H1 (cell line): ENCODE data around the gene GBP4. TPM values are rescaled to one million over a fixed set of nuclear protein-coding genes. Genes with fewer than 3 reads are reported as not detected.

Source experiments
- CTCF ChIA-PET: fragments of 300-600 bp; sonication (Branson Sonifier 250); formaldehyde crosslinking; loops from one replicate; lab custom pipeline; 2021; ENCODE audit not compliant: partially characterized antibody; lab: Charles Lee
- POLR2A ChIA-PET: fragments of 300-600 bp; sonication (Branson Sonifier 250); formaldehyde crosslinking; loops from one replicate; lab custom pipeline; 2021; ENCODE audit warnings: inconsistent platforms; ENCODE audit not compliant: partially characterized antibody; lab: Charles Lee
- DNase-seq, 2 experiments: peaks; one replicate each; pipeline versions ENCODE4 v3.0.0 to v3.0.0-alpha.2; 2010 to 2022; ENCODE audit warnings: low spot score in 2 of 2, low read depth in 1 of 2, mixed read lengths in 1 of 2
- FAIRE-seq: peaks from 2 replicates; lab custom pipeline; 2011; peaks lifted over from hg19 to GRCh38; lab: Jason Lieb, UNC
- H2AFZ ChIP-seq: 2 replicates; pipeline ENCODE4 v1.8.1; 2012; ENCODE audit warnings: low read length, inconsistent platforms
- H2AK5ac ChIP-seq: 2 replicates; pipeline ENCODE4 v1.6.1; 2013; ENCODE audit warnings: low read depth, low read length
- H2BK120ac ChIP-seq: replicated peaks from 2 replicates; pipeline ENCODE3; 2013; ENCODE audit warnings: low read depth, low read length, inconsistent platforms
- H2BK12ac ChIP-seq: 2 replicates; pipeline ENCODE4 v1.6.1; 2013; ENCODE audit warnings: low read depth, low read length
- H2BK15ac ChIP-seq: 2 replicates; pipeline ENCODE4 v1.6.1; 2013; ENCODE audit warnings: low read length
- H2BK20ac ChIP-seq: 2 replicates; pipeline ENCODE4 v1.6.1; 2013; ENCODE audit warnings: low read length
- H2BK5ac ChIP-seq: 2 replicates; pipeline ENCODE4 v1.6.1; 2013; ENCODE audit warnings: low read depth, low read length
- H3K14ac ChIP-seq: 2 replicates; pipeline ENCODE4 v1.6.1; 2013; ENCODE audit warnings: inconsistent platforms; ENCODE audit not compliant: insufficient read length
- H3K18ac ChIP-seq: 2 replicates; pipeline ENCODE4 v1.6.1; 2013; ENCODE audit warnings: low read length; ENCODE audit errors: extremely low read depth
- H3K23ac ChIP-seq: 2 replicates; pipeline ENCODE4 v1.6.1; 2013; ENCODE audit warnings: inconsistent platforms; ENCODE audit not compliant: insufficient read length
- H3K23me2 ChIP-seq: 2 replicates; pipeline ENCODE4 v1.6.1; 2013; ENCODE audit warnings: low read depth, low read length
- H3K27ac ChIP-seq: 2 replicates; pipeline ENCODE4 v1.6.1; 2011; ENCODE audit warnings: low read depth, low read length, inconsistent platforms
- H3K27me3 ChIP-seq, 4 experiments: replicated peaks in 1 of 4; 1 replicate in 1 of 4; 2 replicates in 3 of 4; pipeline versions ENCODE4 v1.6.1 to v1.8.1; 2011 to 2013; ENCODE audit warnings: low read length in 3 of 4, mild to moderate bottlenecking in 3 of 4, inconsistent platforms in 2 of 4, mixed read lengths in 2 of 4, moderate library complexity in 1 of 4; ENCODE audit not compliant: control insufficient read depth in 3 of 4, insufficient read depth in 3 of 4; ENCODE audit errors: extremely low read depth in 1 of 4
- H3K36me3 ChIP-seq, 4 experiments: 2 replicates each; pipeline versions ENCODE4 v1.6.1 to v1.8.1; 2011 to 2013; ENCODE audit warnings: mild to moderate bottlenecking in 4 of 4, low read length in 3 of 4, moderate library complexity in 2 of 4, control low read depth in 1 of 4, inconsistent platforms in 1 of 4; ENCODE audit not compliant: insufficient read depth in 4 of 4, control insufficient read depth in 2 of 4
- H3K4ac ChIP-seq: replicated peaks from 2 replicates; pipeline ENCODE3; 2013; ENCODE audit warnings: low read length, low read depth, mixed read lengths, inconsistent platforms; ENCODE audit not compliant: insufficient read length
- H3K4me1 ChIP-seq, 4 experiments: replicated peaks in 1 of 4; 1 replicate in 1 of 4; 2 replicates in 3 of 4; pipeline versions ENCODE4 v1.6.1 to v1.8.1; 2011 to 2013; ENCODE audit warnings: low read length in 3 of 4, inconsistent platforms in 2 of 4, mixed read lengths in 1 of 4; ENCODE audit not compliant: insufficient read depth in 4 of 4, control insufficient read depth in 3 of 4
- H3K4me2 ChIP-seq, 2 experiments: 2 replicates each; pipeline versions ENCODE4 v1.6.1 to v1.8.1; 2011 to 2013; ENCODE audit warnings: low read depth in 2 of 2, low read length in 2 of 2, control low read depth in 1 of 2, inconsistent platforms in 1 of 2, mild to moderate bottlenecking in 1 of 2; ENCODE audit not compliant: insufficient read depth in 1 of 2
- H3K4me3 ChIP-seq, 4 experiments: fragments of 200-600, 300-600 bp in 1 of 4; sonication (generic), shearing (Covaris generic), sonication (Bioruptor Twin) in 1 of 4; 2 replicates each; pipeline versions ENCODE4 v1.5.1 to v1.8.1; 2011 to 2016; ENCODE audit warnings: low read length in 4 of 4, low read depth in 3 of 4, control low read depth in 2 of 4, inconsistent platforms in 2 of 4, mild to moderate bottlenecking in 2 of 4, mixed read lengths in 1 of 4, moderate library complexity in 1 of 4; ENCODE audit not compliant: insufficient read depth in 2 of 4; ENCODE audit errors: extremely low read depth in 1 of 4
- H3K56ac ChIP-seq: replicated peaks from 2 replicates; pipeline ENCODE3; 2013; ENCODE audit warnings: low read depth, mild to moderate bottlenecking, mixed read lengths, low read length, inconsistent platforms; ENCODE audit not compliant: insufficient read length
- H3K79me1 ChIP-seq: 2 replicates; pipeline ENCODE4 v1.6.1; 2013; ENCODE audit warnings: low read depth, low read length, control low read depth
- H3K79me2 ChIP-seq, 2 experiments: 2 replicates each; pipeline versions ENCODE4 v1.6.1 to v1.8.1; 2012 to 2013; ENCODE audit warnings: low read length in 2 of 2, mild to moderate bottlenecking in 2 of 2, inconsistent platforms in 1 of 2; ENCODE audit not compliant: insufficient read depth in 2 of 2, control insufficient read depth in 1 of 2
- H3K9ac ChIP-seq, 4 experiments: replicated peaks in 1 of 4; 1 replicate in 1 of 4; 2 replicates in 3 of 4; pipeline versions ENCODE4 v1.6.1 to v1.8.1; 2011 to 2013; ENCODE audit warnings: low read depth in 3 of 4, low read length in 3 of 4, control low read depth in 2 of 4, mild to moderate bottlenecking in 2 of 4, moderate library complexity in 2 of 4, inconsistent platforms in 1 of 4; ENCODE audit errors: extremely low read depth in 1 of 4
- H3K9me3 ChIP-seq, 2 experiments: 2 replicates each; pipeline versions ENCODE4 v1.6.1 to v1.8.1; 2012 to 2013; ENCODE audit warnings: mild to moderate bottlenecking in 2 of 2, moderate library complexity in 2 of 2, control low read depth in 1 of 2, inconsistent platforms in 1 of 2, low read depth in 1 of 2, low read length in 1 of 2, mixed read lengths in 1 of 2; ENCODE audit not compliant: insufficient read depth in 2 of 2
- H4K20me1 ChIP-seq, 2 experiments: replicated peaks in 1 of 2; 2 replicates each; pipeline versions ENCODE3 to v1.8.1; 2011 to 2013; ENCODE audit warnings: inconsistent platforms in 2 of 2, low read length in 2 of 2, mild to moderate bottlenecking in 1 of 2; ENCODE audit not compliant: insufficient read depth in 2 of 2, control insufficient read depth in 1 of 2
- H4K5ac ChIP-seq: 2 replicates; pipeline ENCODE4 v1.6.1; 2013; ENCODE audit warnings: low read length, low read depth, mixed read lengths, inconsistent platforms; ENCODE audit not compliant: insufficient read length
- H4K8ac ChIP-seq: 2 replicates; pipeline ENCODE4 v1.8.0; 2013; ENCODE audit warnings: mild to moderate bottlenecking, moderate library complexity, low read length, inconsistent platforms; ENCODE audit not compliant: insufficient read depth; ENCODE audit errors: extremely low read depth
- H4K91ac ChIP-seq: replicated peaks from 2 replicates; pipeline ENCODE3; 2013; ENCODE audit warnings: low read length, mixed read lengths, inconsistent platforms; ENCODE audit not compliant: insufficient read length
- ATF3 ChIP-seq: IDR thresholded peaks from 2 replicates; pipeline ENCODE4 v1.6.1; 2011; ENCODE audit warnings: low read depth, mild to moderate bottlenecking, low read length; ENCODE audit not compliant: insufficient read depth
- BACH1 ChIP-seq: IDR thresholded peaks from 2 replicates; pipeline ENCODE4 v1.6.1; 2012; ENCODE audit warnings: low read length, improper control_type of control experiment
- EZH2 ChIP-seq: fragments of 200-600 bp; sonication (generic); IDR thresholded peaks from 2 replicates; pipeline ENCODE4 v1.7.1; 2012; ENCODE audit warnings: low read depth, mild to moderate bottlenecking, moderate library complexity, low read length, inconsistent platforms; ENCODE audit not compliant: severe bottlenecking
- JUND ChIP-seq: IDR thresholded peaks from 2 replicates; pipeline ENCODE4 v1.6.1; 2011; ENCODE audit warnings: mild to moderate bottlenecking, improper control_type of control experiment, low read length
- KDM1A ChIP-seq: fragments of 200-600, 300-600 bp; sonication (generic); IDR thresholded peaks from 2 replicates; pipeline ENCODE4 v1.7.1; 2016; ENCODE audit warnings: mild to moderate bottlenecking, low read length, borderline replicate concordance
- NANOG ChIP-seq: IDR thresholded peaks from 2 replicates; pipeline ENCODE4 v1.6.1; 2011; ENCODE audit warnings: low read length, low read depth, mild to moderate bottlenecking, inconsistent platforms; ENCODE audit not compliant: insufficient read depth, poor library complexity, severe bottlenecking
- RAD21 ChIP-seq, 2 experiments: IDR thresholded peaks in 1 of 2; conservative IDR thresholded peaks in 1 of 2; 2 replicates each; pipeline ENCODE4 v1.6.1; 2011; ENCODE audit warnings: low read depth in 2 of 2, low read length in 2 of 2, improper control_type of control experiment in 1 of 2, inconsistent platforms in 1 of 2, mild to moderate bottlenecking in 1 of 2, moderate library complexity in 1 of 2
- SIX5 ChIP-seq: IDR thresholded peaks from 2 replicates; pipeline ENCODE4 v1.6.1; 2011; ENCODE audit warnings: mild to moderate bottlenecking, low read depth, low read length
- SP1 ChIP-seq: IDR thresholded peaks from 2 replicates; pipeline ENCODE4 v1.6.1; 2011; ENCODE audit warnings: low read depth, low read length
- SP4 ChIP-seq: IDR thresholded peaks from 2 replicates; pipeline ENCODE4 v1.6.1; 2012; ENCODE audit warnings: low read length, inconsistent platforms
- TAF1 ChIP-seq: IDR thresholded peaks from 2 replicates; pipeline ENCODE4 v1.6.1; 2011; ENCODE audit warnings: mild to moderate bottlenecking, low read depth, low read length
- USF2 ChIP-seq: IDR thresholded peaks from 2 replicates; pipeline ENCODE4 v1.6.1; 2011; ENCODE audit warnings: low read length, improper control_type of control experiment
- WGBS, 2 experiments: shearing (Covaris generic) in 1 of 2; methylation state at CpG; one replicate each; pipeline versions ENCODE4 v1.1.6 to v1.1.7; 2013 to 2015; ENCODE audit warnings: low lambda C conversion rate in 2 of 2, mixed read lengths in 2 of 2, inconsistent platforms in 1 of 2, low coverage in 1 of 2, missing lambda C conversion rate in 1 of 2; ENCODE audit not compliant: insufficient replicate concordance in 2 of 2, insufficient coverage in 1 of 2, insufficient read length in 1 of 2; ENCODE audit errors: extremely low coverage in 1 of 2, missing lambda C conversion rate in 1 of 2; 5-methylcytosine and 5-hydroxymethylcytosine counted together
- polyA plus RNA-seq, 7 experiments: library from polyadenylated mRNA; depleted of rRNA in 3 of 7; stranded (reverse) in 5 of 7; unstranded in 2 of 7; fragments of >200 nt in 5 of 7; fragments of 200-250 nt in 2 of 7; gene quantifications; 1 replicate in 5 of 7; 2 replicates in 1 of 7; 4 replicates in 1 of 7; pipeline versions ENCODE4 v1.2.1 to v1.2.3, GENCODE V29; 2011 to 2013; ENCODE audit warnings: missing spikeins in 2 of 7, mixed read lengths in 2 of 7
- total RNA-seq: library from RNA; stranded (reverse); fragmentation: NEBNext Ultra II Directional; extraction: Animal tissue kit (Norgen Biotek cat#: 25700); gene quantifications from 2 replicates; pipeline ENCODE4 v1.2.1, GENCODE V29; 2021

GBP4 gene
- total and polyA plus RNA-seq, 2 of the 8 experiments (the other 6 are each of a cell fraction or from before 2014, with no cell fraction given): 0.02 TPM; not detected in 1

GRCh38 chr1:89201106-89201794 is 2.5 kb upstream of the GBP4 start:
- Histone ChIP-seq H2AK5ac (no peak overlapping the region), H3K23me2 (no peaks in the 10 kb centered on the region), H3K23ac (no peak overlapping the region), H3K4ac (no peak overlapping the region), H2BK120ac (no peak overlapping the region), H2BK20ac (no peak overlapping the region), H3K4me3 (no peak overlapping the region), H3K27ac (no peak overlapping the region), H3K27me3 (no peaks in the 10 kb centered on the region), H3K4me1 (no peaks in the 10 kb centered on the region), H3K79me1 (no peaks in the 10 kb centered on the region), H4K20me1 (no peaks in the 10 kb centered on the region), H4K8ac (no peak overlapping the region), H3K4me2 (no peak overlapping the region), H3K9me3 (peaks cover 10 to 15% of the 10 kb centered on the region in 2 experiments), H2BK15ac (no peak overlapping the region), H3K9ac (no peak overlapping the region), H2BK5ac (no peak overlapping the region), H2AFZ (no peak overlapping the region), H3K79me2 (no peaks in the 10 kb centered on the region), H4K91ac (no peak overlapping the region), H3K36me3 (no peaks in the 10 kb centered on the region), H2BK12ac (no peak overlapping the region), H3K14ac (no peak overlapping the region), H3K18ac (no peak overlapping the region), H3K56ac (no peak overlapping the region), H4K5ac (no peak overlapping the region)
- ChIA-PET POLR2A (no interaction called here), CTCF (interaction anchor here (1.3 kb wide), 1 partner anchor 12 kb away, joined by 3 read pairs; no protein-coding TSS in a partner anchor)
- FAIRE-seq (no peak), DNase-seq (no peak)
- 86% methylated on average over 4 of the region's 4 CpGs; no CpG with 5 or more reads in 1 of the 2 experiments for WGBS, 2 experiments
- TF ChIP-seq USF2 (no peak), NANOG (no peak), EZH2 (no peak), ATF3 (no peak), JUND (no peak), SP4 (no peak), RAD21 (IDR thresholded peaks at IDR 0.05 in 1 of 2, conservative IDR thresholded peaks at IDR 0.05 in 1 of 2; ENCODE audit: low read depth in 2 of 2, low read length in 2 of 2) (no peak), SP1 (no peak), BACH1 (no peak), KDM1A (no peak), SIX5 (no peak), TAF1 (no peak)
